Keratinocyte (primary cell): ENCODE results near the gene C18orf54. TPM values are rescaled to one million over a fixed set of nuclear protein-coding genes. Genes with fewer than 3 reads are reported as not detected.

Source experiments
- DNase-seq: peaks from one replicate; pipeline ENCODE4 v3.0.0-alpha.2; 2011; ENCODE audit warnings: low read depth, missing footprints, low spot score
- FAIRE-seq: peaks from 2 replicates; lab custom pipeline; 2011; peaks lifted over from hg19 to GRCh38; lab: Jason Lieb, UNC
- H2AFZ ChIP-seq: 2 replicates; pipeline ENCODE4 v1.6.0; 2012; ENCODE audit warnings: low read length, control low read depth, inconsistent platforms; ENCODE audit not compliant: control insufficient read depth
- H3K27ac ChIP-seq: 2 replicates; pipeline ENCODE4 v1.5.1; 2011; ENCODE audit warnings: low read length; ENCODE audit not compliant: control insufficient read depth, insufficient read depth
- H3K27me3 ChIP-seq: 3 replicates; pipeline ENCODE4 v1.6.0; 2011; ENCODE audit warnings: low read length; ENCODE audit not compliant: control insufficient read depth, insufficient read depth; ENCODE audit errors: extremely low read depth
- H3K36me3 ChIP-seq, 2 experiments: 2 replicates in 1 of 2; 3 replicates in 1 of 2; pipeline ENCODE4 v1.5.1; 2011; ENCODE audit warnings: low read length in 2 of 2, mild to moderate bottlenecking in 1 of 2; ENCODE audit not compliant: control insufficient read depth in 2 of 2, insufficient read depth in 2 of 2; ENCODE audit errors: extremely low read depth in 1 of 2
- H3K4me1 ChIP-seq: 3 replicates; pipeline ENCODE4 v1.5.1; 2011; ENCODE audit warnings: low read length; ENCODE audit not compliant: control insufficient read depth, insufficient read depth; ENCODE audit errors: extremely low read depth
- H3K4me2 ChIP-seq: 3 replicates; pipeline ENCODE4 v1.6.0; 2011; ENCODE audit warnings: low read depth, low read length; ENCODE audit not compliant: control insufficient read depth, insufficient read depth; ENCODE audit errors: extremely low read depth
- H3K4me3 ChIP-seq, 3 experiments: fragments of 200-600 bp in 1 of 3; sonication (generic) in 1 of 3; 2 replicates in 2 of 3; 3 replicates in 1 of 3; pipeline ENCODE4 v1.5.1; 2011 to 2016; ENCODE audit warnings: low read length in 3 of 3, mild to moderate bottlenecking in 3 of 3, control low read depth in 2 of 3, inconsistent platforms in 1 of 3, low read depth in 1 of 3, mixed read lengths in 1 of 3, mixed run types in 1 of 3, moderate library complexity in 1 of 3; ENCODE audit not compliant: control insufficient read depth in 2 of 3, insufficient read depth in 2 of 3; ENCODE audit errors: extremely low read depth in 1 of 3
- H3K79me2 ChIP-seq: 2 replicates; pipeline ENCODE4 v1.6.0; 2012; ENCODE audit warnings: low read length; ENCODE audit not compliant: control insufficient read depth, insufficient read depth
- H3K9ac ChIP-seq: 3 replicates; pipeline ENCODE4 v1.6.0; 2011; ENCODE audit warnings: low read length; ENCODE audit not compliant: control insufficient read depth, insufficient read depth; ENCODE audit errors: extremely low read depth
- H3K9me1 ChIP-seq: 3 replicates; pipeline ENCODE4 v1.6.0; 2011; ENCODE audit warnings: low read length; ENCODE audit not compliant: control insufficient read depth, insufficient read depth; ENCODE audit errors: extremely low read depth
- H3K9me3 ChIP-seq: 2 replicates; pipeline ENCODE4 v1.5.1; 2012; ENCODE audit warnings: low read depth, low read length; ENCODE audit not compliant: control insufficient read depth
- H4K20me1 ChIP-seq: 3 replicates; pipeline ENCODE4 v1.6.0; 2011; ENCODE audit warnings: low read length; ENCODE audit not compliant: control insufficient read depth, insufficient read depth; ENCODE audit errors: extremely low read depth
- EZH2 ChIP-seq: IDR thresholded peaks from one replicate; pipeline ENCODE4 v1.6.1; 2012; ENCODE audit warnings: inconsistent platforms, mild to moderate bottlenecking, low read length, moderate library complexity
- dilution Hi-C: fragments of 300-500 bp; cut with MboI; formaldehyde crosslinking; loops from one replicate; pipeline ENCODE4 v1.7.0; 2020; ENCODE audit warnings: low sequenced_read_pairs; ENCODE audit not compliant: extremely low pct_ligation_motif_present
- polyA plus RNA-seq, 5 experiments: library from polyadenylated mRNA; depleted of rRNA in 3 of 5; stranded (reverse) in 3 of 5; stranded (forward) in 1 of 5; unstranded in 1 of 5; fragments of >200 nt; gene quantifications; 1 replicate in 1 of 5; 2 replicates in 3 of 5; 3 replicates in 1 of 5; pipeline versions ENCODE4 v1.2.1 to v1.2.3, GENCODE V29; 2011 to 2012; ENCODE audit warnings: missing spikeins in 2 of 5, low read depth in 1 of 5, low replicate concordance in 1 of 5
- TF ChIP-seq, protein P1 (sequence below), 3 experiments: IDR thresholded peaks in 1 of 3; conservative IDR thresholded peaks in 1 of 3; optimal IDR thresholded peaks in 1 of 3; 2 replicates in 2 of 3; 3 replicates in 1 of 3; pipeline versions ENCODE3 to v1.5.1; 2011; ENCODE audit warnings: low read length in 3 of 3, mild to moderate bottlenecking in 3 of 3, moderate library complexity in 2 of 3, control low read depth in 1 of 3, inconsistent platforms in 1 of 3; ENCODE audit not compliant: insufficient read depth in 2 of 3; ENCODE audit errors: extremely low read depth in 1 of 3

The C18orf54 gene
- polyA plus RNA-seq, 1 donor (not counting 4 experiments of a cell fraction or from before 2014, with no cell fraction given): 5.1 TPM

DNA sequence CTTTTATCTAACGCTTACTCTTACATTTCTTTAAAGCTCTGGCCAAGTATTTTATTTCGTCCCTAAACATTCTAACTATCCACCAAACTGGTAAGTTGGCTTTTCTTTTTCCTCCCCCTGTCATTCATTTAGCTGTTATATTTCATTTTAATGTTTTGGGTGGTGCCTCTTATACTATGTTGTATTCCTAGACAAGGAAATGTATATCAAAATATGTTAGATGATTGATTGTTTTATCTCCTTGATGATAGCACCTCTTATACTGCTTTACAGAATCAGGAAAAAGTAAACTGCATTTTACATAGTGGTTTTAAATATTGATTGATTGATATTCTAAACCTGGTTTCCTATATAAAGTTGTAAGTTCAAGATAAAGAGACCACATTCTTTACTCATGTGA, 23.9 kb downstream of the C18orf54 start:
- no peaks in the 10 kb centered on the region for H3K9me3 ChIP-seq
- no peaks in the 10 kb centered on the region for H3K79me2 ChIP-seq
- dilution Hi-C loops: no loop called here
- DNase-seq (no peak), FAIRE-seq (no peak)
- no peaks in the 10 kb centered on the region for H3K4me1 ChIP-seq
- H3K36me3 ChIP-seq: no peaks in the 10 kb centered on the region
- no peak overlapping the region for H3K4me2 ChIP-seq
- H3K9ac ChIP-seq: no peak overlapping the region
- no peaks in the 10 kb centered on the region for H3K27me3 ChIP-seq
- H3K27ac ChIP-seq: no peak overlapping the region
- H4K20me1 ChIP-seq: no peaks in the 10 kb centered on the region
- no peak overlapping the region for H2AFZ ChIP-seq
- H3K9me1 ChIP-seq: no peaks in the 10 kb centered on the region
- no peak overlapping the region for H3K4me3 ChIP-seq
- no peak for TF ChIP-seq EZH2
- TF ChIP-seq, protein P1, sequence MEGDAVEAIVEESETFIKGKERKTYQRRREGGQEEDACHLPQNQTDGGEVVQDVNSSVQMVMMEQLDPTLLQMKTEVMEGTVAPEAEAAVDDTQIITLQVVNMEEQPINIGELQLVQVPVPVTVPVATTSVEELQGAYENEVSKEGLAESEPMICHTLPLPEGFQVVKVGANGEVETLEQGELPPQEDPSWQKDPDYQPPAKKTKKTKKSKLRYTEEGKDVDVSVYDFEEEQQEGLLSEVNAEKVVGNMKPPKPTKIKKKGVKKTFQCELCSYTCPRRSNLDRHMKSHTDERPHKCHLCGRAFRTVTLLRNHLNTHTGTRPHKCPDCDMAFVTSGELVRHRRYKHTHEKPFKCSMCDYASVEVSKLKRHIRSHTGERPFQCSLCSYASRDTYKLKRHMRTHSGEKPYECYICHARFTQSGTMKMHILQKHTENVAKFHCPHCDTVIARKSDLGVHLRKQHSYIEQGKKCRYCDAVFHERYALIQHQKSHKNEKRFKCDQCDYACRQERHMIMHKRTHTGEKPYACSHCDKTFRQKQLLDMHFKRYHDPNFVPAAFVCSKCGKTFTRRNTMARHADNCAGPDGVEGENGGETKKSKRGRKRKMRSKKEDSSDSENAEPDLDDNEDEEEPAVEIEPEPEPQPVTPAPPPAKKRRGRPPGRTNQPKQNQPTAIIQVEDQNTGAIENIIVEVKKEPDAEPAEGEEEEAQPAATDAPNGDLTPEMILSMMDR (optimal IDR thresholded peaks at IDR 0.05 in 1 of 3, IDR thresholded peaks at IDR 0.05 in 1 of 3, conservative IDR thresholded peaks at IDR 0.05 in 1 of 3; ENCODE audit: extremely low read depth in 1 of 3, insufficient read depth in 2 of 3, low read length in 3 of 3): no peak

DNA sequence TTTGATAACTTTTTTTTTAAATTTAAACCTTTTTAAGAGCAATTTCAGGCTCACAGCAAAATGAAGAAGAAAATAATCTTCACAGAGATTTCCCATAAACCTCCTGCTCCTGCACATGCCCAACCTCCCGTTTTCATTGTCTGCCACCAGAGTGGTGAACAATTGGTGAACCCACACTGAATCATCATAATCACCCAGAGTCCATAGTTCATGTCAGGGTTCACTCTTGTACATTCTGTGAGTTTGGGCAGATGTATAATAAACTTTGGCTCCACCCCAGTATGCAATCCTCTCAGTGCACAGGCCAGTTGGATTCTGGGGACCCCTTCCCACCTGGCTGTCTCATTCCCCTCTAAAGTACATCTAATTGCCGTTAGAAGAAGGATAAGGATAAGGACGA, 24.4 kb downstream of the C18orf54 start:
- FAIRE-seq (no peak), DNase-seq (no peak)
- Histone ChIP-seq H3K79me2 (no peaks in the 10 kb centered on the region), H3K27me3 (no peaks in the 10 kb centered on the region), H3K36me3 (no peaks in the 10 kb centered on the region), H3K9me3 (no peaks in the 10 kb centered on the region), H4K20me1 (no peaks in the 10 kb centered on the region), H3K4me1 (no peaks in the 10 kb centered on the region), H2AFZ (no peak overlapping the region), H3K9ac (no peak overlapping the region), H3K9me1 (no peaks in the 10 kb centered on the region), H3K4me2 (no peak overlapping the region), H3K27ac (no peak overlapping the region), H3K4me3 (no peak overlapping the region)
- TF ChIP-seq EZH2: no peak
- TF ChIP-seq, protein P1 (optimal IDR thresholded peaks at IDR 0.05 in 1 of 3, IDR thresholded peaks at IDR 0.05 in 1 of 3, conservative IDR thresholded peaks at IDR 0.05 in 1 of 3; ENCODE audit: extremely low read depth in 1 of 3, insufficient read depth in 2 of 3, low read length in 3 of 3): no peak
- dilution Hi-C loops: no loop called here
